ENCODE data around the gene BCL10.

The BCL10 gene

GRCh38 chr1:85216697-85217096, 59.7 kb downstream of the BCL10 start:
- ChIA-PET POLR2A (no interaction called here), CTCF (interaction anchor here (0.7 kb wide), 1 partner anchor 10 kb away, joined by 3 read pairs; no protein-coding TSS in a partner anchor)
- H3K4me1 ChIP-seq (ENCODE audit: control insufficient read depth, insufficient read depth, low read length): no peaks in the 10 kb centered on the region
- no peaks in the 10 kb centered on the region for H3K9me3 ChIP-seq (ENCODE audit: control insufficient read depth, insufficient read depth, low read depth, low read length)
- no peak overlapping the region for H3K27ac ChIP-seq (ENCODE audit: extremely low read depth, low read depth, low read length)
- no peak overlapping the region for H3K4me3 ChIP-seq (ENCODE audit: low read depth, low read length)
- H3K36me3 ChIP-seq (ENCODE audit: control insufficient read depth in 2 of 2, insufficient read depth in 1 of 2, low read length in 2 of 2): no peaks in the 10 kb centered on the region
- TF ChIP-seq SP7 (tag by site-specific recombination; IDR thresholded peaks at IDR 0.05): no peak
- TF ChIP-seq PRDM1 (tag by site-specific recombination; IDR thresholded peaks at IDR 0.05): peak; percentile 23; the same call in 1 of the 2 replicates
